Spleen (tissue), 7 donors: ENCODE measurements around the gene UBQLN1.

Experiments
- CTCF ChIP-seq, 11 experiments: fragments of 200-600 bp in 7 of 11; fragments of 450-650 bp in 4 of 11; sonication (generic) in 4 of 11; IDR thresholded peaks in 8 of 11; conservative IDR thresholded peaks in 3 of 11; 1 replicate in 7 of 11; 2 replicates in 4 of 11; pipeline versions ENCODE4 v1.4.0 to v1.8.0; 2016 to 2021; ENCODE audit warnings: antibody characterized with exemption in 11 of 11, inconsistent platforms in 4 of 11, mild to moderate bottlenecking in 1 of 11
- POLR2A ChIP-seq, 3 donors: fragments of 450-650 bp; IDR thresholded peaks; one replicate each; pipeline ENCODE4 v1.5.1; 2017; ENCODE audit warnings: antibody characterized with exemption in 3 of 3, mild to moderate bottlenecking in 1 of 3
- POLR2AphosphoS5 ChIP-seq, 3 donors: sonication (generic); formaldehyde crosslinking; IDR thresholded peaks; one replicate each; pipeline ENCODE4 v1.5.1; 2017; ENCODE audit warnings: antibody characterized with exemption in 3 of 3
- donor health status: DM: no; HTN: no; CAD: no; lungs with moderate emphysema.
- donor health status: DM: no; HTN: no; CAD: no.
- donor health status: DM: no; HTN: no; CAD: no.

GRCh38 chr9:83642793-83643192 lies 65.0 kb downstream of the UBQLN1 start:
- TF ChIP-seq CTCF (IDR thresholded peaks at IDR 0.05 in 8 of 11, conservative IDR thresholded peaks at IDR 0.05 in 3 of 11) (no peak), POLR2A (IDR thresholded peaks at IDR 0.05) (no peak), POLR2AphosphoS5 (IDR thresholded peaks at IDR 0.05) (peak in 1 of 3 donors; percentile 23)
